Measurements from ENCODE around the gene ANKRD23. TPM values are rescaled to one million over a fixed set of nuclear protein-coding genes. Genes with fewer than 3 reads are reported as not detected.
A peak's percentile ranks its signal among the peaks of the same experiment; 100 is the strongest.
"Not testable (repeated sequence)": the region's sequence is repeated elsewhere in the genome, so short reads cannot be mapped to it uniquely, and the experiment has no call there.

The ANKRD23 gene
- total RNA-seq, 1 experiment from 2014 or later: 1.7 TPM

DNA sequence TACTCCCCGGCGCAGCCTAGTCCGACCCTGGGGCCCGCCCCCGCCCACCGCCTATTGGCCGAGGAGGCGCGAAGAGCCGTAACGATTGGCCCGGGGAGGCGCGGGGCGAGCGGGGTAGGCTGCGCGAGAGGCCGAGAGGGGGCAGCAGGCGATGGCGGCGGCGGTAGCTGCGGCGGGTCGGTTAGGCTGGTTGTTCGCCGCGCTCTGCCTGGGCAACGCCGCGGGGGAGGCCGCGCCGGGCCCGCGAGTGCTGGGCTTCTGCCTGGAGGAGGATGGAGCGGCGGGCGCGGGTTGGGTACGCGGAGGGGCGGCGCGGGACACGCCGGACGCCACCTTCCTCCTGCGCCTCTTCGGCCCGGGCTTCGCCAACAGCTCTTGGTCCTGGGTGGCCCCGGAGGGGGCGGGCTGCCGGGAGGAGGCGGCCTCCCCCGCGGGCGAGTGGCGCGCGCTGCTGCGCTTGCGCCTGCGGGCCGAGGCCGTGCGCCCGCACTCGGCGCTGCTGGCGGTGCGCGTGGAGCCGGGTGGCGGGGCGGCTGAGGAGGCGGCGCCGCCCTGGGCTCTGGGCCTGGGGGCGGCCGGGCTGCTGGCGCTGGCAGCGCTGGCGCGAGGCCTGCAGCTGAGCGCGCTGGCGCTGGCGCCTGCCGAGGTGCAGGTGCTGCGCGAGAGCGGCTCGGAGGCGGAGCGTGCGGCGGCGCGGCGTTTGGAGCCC is 27.5 kb downstream of the ANKRD23 start, which contains the start of gene CNNM3:
Gene CNNM3, plus strand, starts transcription at position 142 of the 709 bp plus-strand sequence. Its CDS starts 10 bp downstream, at position 152.
- Histone ChIP-seq H3K27me3 (no peaks in the 10 kb centered on the region), H3K4me3 (peak within 1 kb of the TSS; percentile 66), H3K9me3 (no peaks in the 10 kb centered on the region), H3K36me3 (no peaks in the 10 kb centered on the region)
- peak; percentile 97 for DNase-seq

DNA sequence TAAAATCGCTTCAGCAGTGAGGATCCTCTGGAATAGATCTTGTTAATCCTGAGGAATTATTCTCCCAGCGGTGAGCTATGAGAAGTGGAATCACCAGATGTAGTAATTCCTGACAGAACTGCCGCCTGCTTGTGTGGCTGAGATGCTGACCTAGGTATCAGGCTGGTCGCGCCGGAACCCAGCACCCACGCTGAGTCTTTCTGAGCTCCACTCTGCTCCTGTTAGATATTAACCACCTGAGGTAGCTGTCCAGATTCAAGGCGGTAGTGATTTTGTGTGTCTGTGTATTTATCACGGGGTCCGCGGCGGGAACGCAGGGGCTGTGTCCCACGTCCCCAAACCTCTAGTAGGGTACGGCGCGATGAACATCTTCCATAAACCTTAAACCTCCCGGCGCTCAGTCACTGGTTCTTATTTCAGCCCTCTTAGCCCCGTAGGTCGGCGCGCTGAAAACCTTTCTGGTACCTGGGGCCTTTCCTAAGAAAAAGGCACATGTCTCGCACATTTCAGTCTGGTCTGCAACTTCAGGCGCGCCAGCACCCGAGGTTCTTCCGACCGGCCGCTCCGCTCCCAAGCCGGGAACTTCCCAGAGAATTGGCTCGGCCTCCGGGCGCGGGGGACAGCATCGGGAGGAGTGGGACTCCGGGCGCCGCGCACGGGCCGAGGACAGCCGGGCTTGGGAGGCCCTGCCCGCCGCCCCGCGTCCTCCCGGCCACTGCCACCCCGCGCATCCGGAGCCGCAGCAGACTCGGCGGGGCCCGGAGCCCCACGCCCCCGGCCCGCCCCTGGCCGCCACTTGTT is 28.3 kb downstream of the ANKRD23 start:
- no peak for DNase-seq
- Histone ChIP-seq H3K4me3 (peak overlapping the region; percentile 66), H3K36me3 (no peaks in the 10 kb centered on the region), H3K27me3 (no peaks in the 10 kb centered on the region), H3K9me3 (no peaks in the 10 kb centered on the region)

DNA sequence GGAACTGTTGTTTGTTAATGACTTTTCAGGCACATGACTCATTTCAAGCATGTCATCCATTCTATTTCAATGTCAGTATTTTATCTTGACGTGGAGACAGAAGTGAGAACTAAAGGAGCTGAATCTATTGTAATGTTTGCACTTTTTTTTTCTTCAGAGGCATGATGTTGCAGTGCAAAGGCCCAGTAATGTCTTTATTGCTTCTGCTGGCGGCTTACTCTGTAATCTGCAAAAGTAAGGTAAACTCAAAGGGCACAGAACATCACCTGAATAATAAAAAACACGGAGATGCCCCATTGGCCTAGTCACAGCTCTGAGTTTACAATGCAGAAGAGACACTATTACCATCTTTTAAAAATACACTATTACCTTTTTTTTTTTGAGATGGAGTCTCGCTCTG is 30.2 kb downstream of the ANKRD23 start:
- Histone ChIP-seq H3K9me3 (no peaks in the 10 kb centered on the region), H3K36me3 (no peaks in the 10 kb centered on the region), H3K4me3 (no peak overlapping the region), H3K27me3 (no peaks in the 10 kb centered on the region)
- no peak for DNase-seq

- Histone ChIP-seq H3K27me3 (no peaks in the 10 kb centered on the region), H3K4me3 (no peak overlapping the region)
- DNase-seq: peak; percentile 38
Observed at GRCh38 chr2:96811917-96812316, 31.9 kb downstream of the ANKRD23 start.

GRCh38 chr2:96810783-96811192 is 33.0 kb downstream of the ANKRD23 start:
- Histone ChIP-seq H3K36me3 (no peaks in the 10 kb centered on the region), H3K4me3 (no peak overlapping the region), H3K27me3 (no peaks in the 10 kb centered on the region), H3K9me3 (no peaks in the 10 kb centered on the region)
- no peak for DNase-seq

More at GRCh38 chr2:96811917-96812316, 31.9 kb downstream of the ANKRD23 start:
- Histone ChIP-seq H3K9me3 (no peaks in the 10 kb centered on the region), H3K36me3 (no peaks in the 10 kb centered on the region)

DNA sequence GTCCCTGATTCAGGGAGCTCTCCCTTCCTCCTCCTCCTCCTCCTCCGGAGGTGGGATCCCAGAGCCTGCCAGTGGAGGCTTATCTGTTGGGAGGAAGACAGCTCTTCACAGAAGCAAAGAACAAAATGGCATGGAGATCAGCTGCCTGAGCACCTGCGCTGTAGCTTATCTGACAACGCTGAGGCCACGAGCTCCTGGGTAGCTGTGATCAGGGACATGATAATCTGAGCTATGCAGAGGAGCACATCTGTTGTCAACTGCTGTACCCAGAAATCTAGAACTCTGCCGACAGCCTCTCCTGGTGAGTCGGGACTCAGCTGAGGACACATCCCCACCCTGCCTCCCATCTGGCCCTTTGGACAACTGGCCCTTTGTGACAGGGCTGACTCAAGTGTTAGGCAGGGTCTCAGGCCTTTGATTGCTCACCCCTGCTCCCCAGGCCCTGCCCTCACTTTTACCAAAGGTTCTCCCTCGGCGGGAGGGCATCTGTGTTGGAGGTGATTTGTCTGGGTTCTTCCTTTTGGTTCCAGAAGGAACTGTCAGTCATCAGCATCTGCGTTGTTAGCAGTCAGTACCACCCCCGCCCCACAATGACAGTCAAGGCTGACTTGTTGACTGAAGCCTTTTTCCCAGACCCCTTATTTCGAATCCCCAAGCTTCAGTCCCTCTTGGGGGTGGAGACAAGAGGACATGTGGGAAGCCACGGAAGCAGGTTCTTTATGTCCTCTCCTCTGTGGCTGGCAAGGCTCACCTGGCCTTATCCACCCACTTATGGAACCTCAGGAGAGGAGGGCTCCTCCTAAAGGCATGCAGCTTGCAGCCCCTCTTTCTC is 33.7 kb downstream of the ANKRD23 start:
- H3K9me3 ChIP-seq: no peaks in the 10 kb centered on the region
- no peak for DNase-seq
- no peaks in the 10 kb centered on the region for H3K36me3 ChIP-seq

DNA sequence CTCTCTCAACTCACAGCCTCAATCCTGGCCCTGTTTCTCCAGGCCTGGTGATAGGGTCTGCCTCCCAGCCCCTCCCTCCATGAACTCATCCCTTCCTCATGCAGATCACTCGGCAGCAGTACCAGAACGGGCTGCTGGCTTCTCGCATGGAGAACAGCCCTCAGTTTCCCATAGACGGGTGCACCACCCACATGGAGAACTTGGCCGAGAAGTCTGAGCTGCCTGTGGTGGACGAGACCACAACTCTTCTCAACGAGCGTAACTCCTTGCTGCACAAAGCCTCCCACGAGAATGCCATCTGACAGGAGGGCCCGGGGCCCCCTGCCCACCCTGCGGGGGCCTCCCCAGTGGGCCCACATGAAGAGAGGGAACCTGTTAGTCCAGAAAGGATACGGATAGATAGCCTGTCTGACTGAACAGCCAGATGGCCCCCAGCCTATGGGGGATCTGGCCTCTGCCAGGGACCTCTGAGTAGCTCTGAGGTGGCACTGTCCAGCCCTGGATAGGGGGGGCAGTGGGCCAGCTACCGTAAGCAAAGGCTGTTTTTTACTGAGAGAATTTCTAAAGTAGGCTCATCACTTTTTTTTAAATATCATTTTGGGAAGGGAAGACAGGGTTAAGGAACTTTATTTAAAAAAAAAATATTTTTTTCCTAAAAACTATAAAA is 34.5 kb downstream of the ANKRD23 start:
- H3K9me3 ChIP-seq: no peaks in the 10 kb centered on the region
- no peak overlapping the region for H3K4me3 ChIP-seq
- H3K27me3 ChIP-seq: no peaks in the 10 kb centered on the region
- no peak for DNase-seq
- no peaks in the 10 kb centered on the region for H3K36me3 ChIP-seq

More for the DNA sequence above, 33.7 kb downstream of the ANKRD23 start:
- no peak overlapping the region for H3K4me3 ChIP-seq
- no peaks in the 10 kb centered on the region for H3K27me3 ChIP-seq

DNA sequence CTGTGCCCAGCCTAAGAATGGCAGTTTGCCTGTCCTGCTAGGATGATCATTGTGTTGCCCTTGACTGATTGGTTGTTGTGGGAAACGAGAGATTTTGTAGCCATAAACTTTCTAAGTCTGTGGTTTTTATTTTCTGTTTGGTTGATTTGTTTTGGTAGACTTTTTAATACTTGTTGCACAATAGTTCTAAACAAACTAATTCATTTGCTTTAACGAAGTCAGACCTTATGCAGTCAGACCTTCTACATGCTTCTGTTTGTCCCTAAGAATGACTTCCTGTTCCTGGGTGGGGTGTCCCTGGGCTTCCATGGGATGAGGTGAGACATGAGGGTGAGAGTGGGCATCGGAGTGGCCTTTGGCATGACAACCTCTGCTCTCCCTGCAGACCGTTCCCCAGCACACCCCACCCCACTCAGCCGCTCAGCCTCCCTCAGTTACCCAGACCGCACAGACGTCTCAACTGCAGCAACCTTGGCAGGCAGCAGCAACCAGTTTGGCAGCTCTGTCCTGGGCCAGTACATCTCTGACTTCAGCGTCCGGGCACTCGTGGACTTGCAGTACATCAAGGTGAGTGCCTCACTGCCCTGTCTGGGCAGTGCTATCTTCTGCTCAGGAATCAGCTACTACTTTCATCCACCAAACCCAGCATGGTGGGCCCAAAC is 35.5 kb downstream of the ANKRD23 start:
- DNase-seq: no peak
- no peaks in the 10 kb centered on the region for H3K36me3 ChIP-seq
- no peak overlapping the region for H3K4me3 ChIP-seq
- no peaks in the 10 kb centered on the region for H3K27me3 ChIP-seq
- no peaks in the 10 kb centered on the region for H3K9me3 ChIP-seq

DNA sequence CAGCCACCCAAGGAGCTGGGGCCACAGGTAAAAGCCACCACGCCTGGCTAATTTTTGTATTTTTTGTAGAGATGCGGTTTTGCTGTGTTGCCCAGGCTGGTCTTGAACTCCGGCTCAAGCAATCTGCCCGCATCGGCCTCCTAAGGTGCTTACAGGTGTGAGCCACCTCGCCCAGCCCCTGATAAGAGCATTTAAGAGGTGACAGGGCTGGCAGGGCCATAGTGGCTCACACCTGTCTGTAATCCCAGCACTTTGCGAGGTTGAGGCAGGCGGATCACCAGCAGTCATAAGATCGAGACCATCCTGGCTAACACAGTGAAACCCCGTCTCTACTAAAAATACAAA is 36.7 kb downstream of the ANKRD23 start:
- no peak for DNase-seq
- no peaks in the 10 kb centered on the region for H3K9me3 ChIP-seq

DNA sequence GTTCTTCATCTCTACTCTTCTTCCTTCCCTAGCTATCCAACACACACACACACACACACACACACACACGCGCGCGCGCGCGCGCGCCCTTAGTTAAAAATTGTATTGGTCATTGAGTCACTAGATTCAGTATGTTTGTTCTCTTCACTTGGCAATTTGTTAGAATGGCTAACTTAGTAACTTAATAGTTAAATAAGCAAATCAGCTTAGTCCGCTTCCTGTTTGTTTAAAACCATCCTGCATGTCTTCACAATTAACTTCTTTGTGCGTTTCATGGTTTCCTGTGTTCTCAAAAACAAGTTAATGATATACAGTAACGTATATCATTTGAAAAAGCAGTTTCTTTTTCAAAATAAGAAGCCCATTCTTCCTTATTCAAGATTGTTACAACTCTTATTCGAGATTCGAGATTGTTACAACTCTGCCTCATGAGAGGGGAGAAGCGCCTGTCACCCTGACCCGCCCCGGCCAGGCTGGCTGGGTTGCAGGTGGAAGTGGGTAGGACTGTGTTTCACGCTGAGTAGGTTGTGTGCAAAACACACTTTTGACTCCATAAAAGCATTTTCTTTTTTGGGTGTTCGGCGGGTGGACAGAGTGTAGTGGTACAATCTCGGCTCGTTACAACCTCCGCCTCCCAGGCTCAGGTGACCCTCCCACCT is 37.2 kb downstream of the ANKRD23 start:
- Histone ChIP-seq H3K4me3 (no peak overlapping the region), H3K27me3 (no peaks in the 10 kb centered on the region), H3K36me3 (no peaks in the 10 kb centered on the region), H3K9me3 (no peaks in the 10 kb centered on the region)
- DNase-seq: no peak

More for the DNA sequence above, 36.7 kb downstream of the ANKRD23 start:
- no peaks in the 10 kb centered on the region for H3K27me3 ChIP-seq
- H3K36me3 ChIP-seq: no peaks in the 10 kb centered on the region
- H3K4me3 ChIP-seq: no peak overlapping the region

DNA sequence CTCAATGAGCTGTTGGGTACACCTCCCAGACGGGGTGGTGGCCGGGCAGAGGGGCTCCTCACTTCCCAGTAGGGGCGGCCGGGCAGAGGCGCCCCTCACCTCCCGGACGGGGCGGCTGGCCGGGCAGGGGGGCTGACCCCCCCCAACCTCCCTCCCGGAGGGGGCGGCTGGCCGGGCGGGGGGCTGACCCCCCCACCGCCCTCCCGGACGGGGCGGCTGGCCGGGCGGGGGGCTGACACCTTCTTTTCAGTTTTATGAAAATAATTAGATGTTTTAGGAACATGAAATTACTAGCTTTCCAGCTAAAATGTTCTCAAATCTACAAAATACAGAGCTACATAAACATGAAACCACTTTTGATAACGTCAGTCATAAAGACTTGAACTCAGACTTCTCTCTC is 37.9 kb downstream of the ANKRD23 start:
- H3K4me3 ChIP-seq, DNase-seq, H3K9me3 ChIP-seq, H3K27me3 ChIP-seq, H3K36me3 ChIP-seq: not testable (repeated sequence)

- H3K4me3 ChIP-seq: no peak overlapping the region
- DNase-seq: no peak
- no peaks in the 10 kb centered on the region for H3K36me3 ChIP-seq
- H3K9me3 ChIP-seq: no peaks in the 10 kb centered on the region
- H3K27me3 ChIP-seq: no peaks in the 10 kb centered on the region
Observed at GRCh38 chr2:96804986-96805385, 38.8 kb downstream of the ANKRD23 start.

- DNase-seq: no peak
- no peaks in the 10 kb centered on the region for H3K9me3 ChIP-seq
- H3K36me3 ChIP-seq: no peaks in the 10 kb centered on the region
- H3K4me3 ChIP-seq: no peak overlapping the region
- no peaks in the 10 kb centered on the region for H3K27me3 ChIP-seq
Observed at GRCh38 chr2:96802721-96803120, 41.1 kb downstream of the ANKRD23 start.

DNA sequence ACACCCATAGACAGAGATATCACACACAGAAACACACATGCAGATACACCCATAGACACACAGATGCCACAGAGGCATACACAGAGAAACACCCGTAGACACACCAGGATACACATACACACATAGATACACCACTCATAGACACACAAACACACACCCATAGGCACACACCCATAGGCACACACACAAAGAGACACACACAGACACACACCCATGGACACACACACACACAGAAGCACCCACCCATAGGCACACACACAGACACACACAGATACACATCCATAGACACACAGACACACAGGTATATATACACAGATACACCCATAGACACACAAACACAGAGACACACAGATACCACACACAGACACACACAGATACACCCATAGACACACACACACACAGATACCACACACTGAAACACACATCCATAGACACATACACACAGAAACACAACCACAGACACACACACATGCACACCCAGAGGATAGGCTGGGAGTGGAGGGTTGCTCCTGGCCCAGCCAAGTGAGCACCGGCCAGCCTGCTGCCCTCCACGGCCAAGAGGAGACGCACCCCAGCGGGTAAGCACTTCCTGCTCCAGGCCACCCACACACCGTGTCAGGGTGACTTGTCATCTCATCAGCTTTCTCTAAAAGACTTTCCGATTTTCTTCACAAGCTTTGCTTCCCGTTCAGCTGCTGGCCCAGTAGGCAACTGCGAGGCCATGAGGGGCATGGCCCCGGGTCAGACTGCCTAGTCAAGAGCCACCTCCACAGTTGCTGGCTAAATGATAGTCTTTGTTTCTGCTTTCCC is 41.8 kb downstream of the ANKRD23 start:
- Histone ChIP-seq H3K36me3 (no peaks in the 10 kb centered on the region), H3K9me3 (no peaks in the 10 kb centered on the region), H3K27me3 (no peaks in the 10 kb centered on the region), H3K4me3 (no peak overlapping the region)
- DNase-seq: no peak
